Gastrocnemius medialis (tissue), 4 donors: ENCODE data around the gene KIAA1217. TPM values are rescaled to one million over a fixed set of nuclear protein-coding genes. Genes with fewer than 3 reads are reported as not detected.
A peak's percentile ranks its signal among the peaks of the same experiment; 100 is the strongest.

Experiments used
- ATAC-seq, 2 donors: fragments of 150-250 bp; one replicate each; pipeline ENCODE4 v1.9.1; 2016
- DNase-seq, 2 donors: peaks; one replicate each; pipeline ENCODE4 v3.0.0-alpha.2; 2019
- H3K27ac ChIP-seq, 4 donors: fragments of 200-600 bp; sonication (generic); 1 replicate in 1 of 4; 2 replicates in 3 of 4; pipeline ENCODE4 v1.5.1; 2016 to 2018; ENCODE audit warnings: mild to moderate bottlenecking in 2 of 4, moderate library complexity in 1 of 4
- H3K27me3 ChIP-seq, 3 donors: fragments of 200-600 bp; sonication (generic) in 2 of 3; 1 replicate in 1 of 3; 2 replicates in 2 of 3; pipeline versions ENCODE4 v1.5.1 to v1.6.0; 2016 to 2019; ENCODE audit warnings: mild to moderate bottlenecking in 1 of 3, moderate library complexity in 1 of 3
- H3K36me3 ChIP-seq, 2 donors: fragments of 200-600 bp; sonication (generic) in 1 of 2; one replicate each; pipeline ENCODE4 v1.5.1; 2017 to 2018
- H3K4me1 ChIP-seq, 2 donors: fragments of 200-600 bp; sonication (generic) in 1 of 2; one replicate each; pipeline ENCODE4 v1.5.1; 2016 to 2017; ENCODE audit warnings: mild to moderate bottlenecking in 2 of 2
- H3K4me3 ChIP-seq, 4 donors: fragments of 200-600 bp; sonication (generic) in 3 of 4; 1 replicate in 1 of 4; 2 replicates in 3 of 4; pipeline ENCODE4 v1.5.1; 2016 to 2019; ENCODE audit warnings: mild to moderate bottlenecking in 2 of 4
- H3K9me3 ChIP-seq, 3 donors: fragments of 200-600 bp; sonication (generic) in 2 of 3; 1 replicate in 1 of 3; 2 replicates in 2 of 3; pipeline ENCODE4 v1.5.1; 2016 to 2019
- CTCF ChIP-seq, 5 experiments: fragments of 450-650 bp in 3 of 5; fragments of 200-600 bp in 2 of 5; sonication (generic) in 2 of 5; IDR thresholded peaks in 4 of 5; conservative IDR thresholded peaks in 1 of 5; 1 replicate in 4 of 5; 2 replicates in 1 of 5; pipeline ENCODE4 v1.5.1; 2016 to 2019; ENCODE audit warnings: antibody characterized with exemption in 5 of 5, mild to moderate bottlenecking in 3 of 5, moderate library complexity in 3 of 5
- POLR2A ChIP-seq, 2 donors: fragments of 450-650 bp; IDR thresholded peaks; one replicate each; pipeline ENCODE4 v1.6.1; 2017; ENCODE audit warnings: antibody characterized with exemption in 2 of 2, mild to moderate bottlenecking in 2 of 2, moderate library complexity in 2 of 2
- in situ Hi-C, 4 donors: fragments of 200-750 bp; cut with MboI; loops; one replicate each; pipeline versions ENCODE4 v1.15.0 to v1.8.0; 2017; ENCODE audit warnings: low sequenced_read_pairs in 4 of 4
- intact Hi-C: fragments of 100-400 bp; cut with DNase I; formaldehyde crosslinking; loops from one replicate; pipeline ENCODE4 v1.15.1; 2023; ENCODE audit warnings: low total_unique reads
- total RNA-seq, 4 donors: library from RNA; depleted of rRNA; stranded (reverse); fragments of >200 nt; gene quantifications; one replicate each; pipeline versions ENCODE4 v1.1.0 to v1.2.3, GENCODE V29; 2016

The KIAA1217 gene
- total RNA-seq, 4 donors from 2014 or later, result 152 to 266 (median 155) TPM

GRCh38 chr10:24229909-24230308, 21.0 kb downstream of the KIAA1217 start:
- DNase-seq (no peak), ATAC-seq (no peak)
- H3K4me3 ChIP-seq, result no peak overlapping the region
- H3K36me3 ChIP-seq, result peaks cover 0 to 13% of the 10 kb centered on the region in 2 donors
- H3K4me1 ChIP-seq, result peaks cover 18 to 30% of the 10 kb centered on the region in 2 donors
- H3K27ac ChIP-seq, result no peak overlapping the region
- in situ Hi-C loops, result loop anchor here in 1 of 4 donors (25.0 kb wide), 1 partner anchor 132 kb away; no protein-coding TSS in a partner anchor
- intact Hi-C loops, result no loop called here
- no peaks in the 10 kb centered on the region for H3K9me3 ChIP-seq
- no peaks in the 10 kb centered on the region for H3K27me3 ChIP-seq
- TF ChIP-seq CTCF (IDR thresholded peaks at IDR 0.05 in 4 of 5, conservative IDR thresholded peaks at IDR 0.05 in 1 of 5) (no peak), POLR2A (IDR thresholded peaks at IDR 0.05) (no peak)

- peaks cover 0 to 3% of the 10 kb centered on the region in 2 donors for H3K36me3 ChIP-seq
- no peaks in the 10 kb centered on the region for H3K9me3 ChIP-seq
- no peak for DNase-seq
- TF ChIP-seq CTCF (IDR thresholded peaks at IDR 0.05 in 4 of 5, conservative IDR thresholded peaks at IDR 0.05 in 1 of 5), result no peak
- no peak for TF ChIP-seq POLR2A (IDR thresholded peaks at IDR 0.05)
- H3K27ac ChIP-seq, result no peak overlapping the region
- intact Hi-C loops (no loop called here), in situ Hi-C loops (loop anchor here in 1 of 4 donors (25.0 kb wide), 1 partner anchor 131 kb away; no protein-coding TSS in a partner anchor)
- peaks cover 22 to 38% of the 10 kb centered on the region in 2 donors for H3K4me1 ChIP-seq
- H3K27me3 ChIP-seq, result no peaks in the 10 kb centered on the region
- H3K4me3 ChIP-seq, result no peak overlapping the region
- no peak for ATAC-seq
These were observed 22.3 kb downstream of the KIAA1217 start for GRCh38 chr10:24231200-24231599.

- Histone ChIP-seq H3K27ac (peak overlapping the region; percentile 58 to 78 (median 72)), H3K36me3 (no peaks in the 10 kb centered on the region), H3K4me1 (peaks cover 52 to 55% of the 10 kb centered on the region in 2 donors), H3K4me3 (no peak overlapping the region), H3K27me3 (no peaks in the 10 kb centered on the region), H3K9me3 (no peaks in the 10 kb centered on the region)
- in situ Hi-C loops (loop anchor here in 1 of 4 donors (25.0 kb wide), 1 partner anchor 128 kb away; no protein-coding TSS in a partner anchor), intact Hi-C loops (no loop called here)
- ATAC-seq (no peak), DNase-seq (no peak)
- TF ChIP-seq POLR2A (IDR thresholded peaks at IDR 0.05), result no peak
- no peak for TF ChIP-seq CTCF (IDR thresholded peaks at IDR 0.05 in 4 of 5, conservative IDR thresholded peaks at IDR 0.05 in 1 of 5)
These were observed 25.8 kb downstream of the KIAA1217 start for GRCh38 chr10:24234784-24235183.

GRCh38 chr10:24235471-24235870, 26.5 kb downstream of the KIAA1217 start:
- H3K27me3 ChIP-seq, result no peaks in the 10 kb centered on the region
- DNase-seq, result no peak
- H3K9me3 ChIP-seq, result no peaks in the 10 kb centered on the region
- intact Hi-C loops, result no loop called here
- H3K4me1 ChIP-seq, result peaks cover 59 to 62% of the 10 kb centered on the region in 2 donors
- H3K27ac ChIP-seq, result peak overlapping the region; percentile 58 to 78 (median 72)
- H3K36me3 ChIP-seq, result no peaks in the 10 kb centered on the region
- no peak for TF ChIP-seq POLR2A (IDR thresholded peaks at IDR 0.05)
- no peak for TF ChIP-seq CTCF (IDR thresholded peaks at IDR 0.05 in 4 of 5, conservative IDR thresholded peaks at IDR 0.05 in 1 of 5)
- in situ Hi-C loops, result loop anchor here in 1 of 4 donors (25.0 kb wide), 1 partner anchor 127 kb away; no protein-coding TSS in a partner anchor
- no peak for ATAC-seq
- no peak overlapping the region for H3K4me3 ChIP-seq
